Memory B cell (primary cell): ENCODE data around the gene CD164.

ENCODE experiments used
- ATAC-seq: fragments of 150-1000 bp; cut with Tn5 transposase; 2 replicates; pipeline ENCODE4 v1.10.0; 2021; ENCODE audit warnings: low read depth, mild to moderate bottlenecking, moderate library complexity
- DNase-seq, 2 donors: peaks; one replicate each; pipeline ENCODE4 v3.0.0; 2022; ENCODE audit warnings: low spot score in 2 of 2
- H3K27ac Mint-ChIP-seq: one replicate; pipeline ENCODE4 v1.8.0; 2022; ENCODE audit warnings: mild to moderate bottlenecking, moderate library complexity, mixed read lengths
- H3K27me3 Mint-ChIP-seq: one replicate; pipeline ENCODE4 v1.8.0; 2022; ENCODE audit warnings: mixed read lengths
- H3K36me3 Mint-ChIP-seq: one replicate; pipeline ENCODE4 v1.8.0; 2022; ENCODE audit warnings: mild to moderate bottlenecking, mixed read lengths
- H3K4me1 Mint-ChIP-seq: one replicate; pipeline ENCODE4 v1.8.0; 2022; ENCODE audit warnings: mixed read lengths
- H3K4me3 Mint-ChIP-seq: one replicate; pipeline ENCODE4 v1.8.0; 2022; ENCODE audit warnings: mild to moderate bottlenecking, moderate library complexity, mixed read lengths
- H3K9me3 Mint-ChIP-seq: one replicate; pipeline ENCODE4 v1.8.0; 2022; ENCODE audit warnings: mixed read lengths

CD164 gene

GRCh38 chr6:109323241-109323640, 59.0 kb downstream of the CD164 start:
- ATAC-seq (no peak), DNase-seq (no peak)
- Mint-ChIP-seq H3K4me1 (peaks cover 15% of the 10 kb centered on the region), H3K4me3 (no peak overlapping the region), H3K9me3 (no peaks in the 10 kb centered on the region), H3K36me3 (no peaks in the 10 kb centered on the region), H3K27me3 (no peaks in the 10 kb centered on the region), H3K27ac (no peak overlapping the region)

- Mint-ChIP-seq H3K27ac (no peak overlapping the region), H3K4me3 (no peak overlapping the region), H3K4me1 (peaks cover 15% of the 10 kb centered on the region), H3K27me3 (no peaks in the 10 kb centered on the region), H3K36me3 (no peaks in the 10 kb centered on the region), H3K9me3 (no peaks in the 10 kb centered on the region)
- DNase-seq = no peak
- ATAC-seq = peak; percentile 67
These were observed 59.4 kb downstream of the CD164 start for GRCh38 chr6:109322825-109323224.

- ATAC-seq (no peak), DNase-seq (no peak)
- Mint-ChIP-seq H3K4me3 (no peak overlapping the region), H3K9me3 (no peaks in the 10 kb centered on the region), H3K4me1 (peaks cover 15% of the 10 kb centered on the region), H3K27ac (no peak overlapping the region), H3K36me3 (no peaks in the 10 kb centered on the region), H3K27me3 (no peaks in the 10 kb centered on the region)
These were observed 60.5 kb downstream of the CD164 start for GRCh38 chr6:109321752-109322151.

GRCh38 chr6:109320072-109320471, 62.2 kb downstream of the CD164 start:
- H3K4me1 Mint-ChIP-seq = peaks cover 15% of the 10 kb centered on the region
- H3K4me3 Mint-ChIP-seq = no peak overlapping the region
- no peak overlapping the region for H3K27ac Mint-ChIP-seq
- H3K27me3 Mint-ChIP-seq = no peaks in the 10 kb centered on the region
- ATAC-seq = no peak
- no peaks in the 10 kb centered on the region for H3K9me3 Mint-ChIP-seq
- DNase-seq = no peak
- no peaks in the 10 kb centered on the region for H3K36me3 Mint-ChIP-seq

- Mint-ChIP-seq H3K36me3 (no peaks in the 10 kb centered on the region), H3K27ac (no peak overlapping the region), H3K4me1 (peaks cover 15% of the 10 kb centered on the region), H3K4me3 (no peak overlapping the region), H3K27me3 (no peaks in the 10 kb centered on the region), H3K9me3 (no peaks in the 10 kb centered on the region)
- DNase-seq = no peak
- ATAC-seq = no peak
These were observed 63.9 kb downstream of the CD164 start for GRCh38 chr6:109318328-109318876.

- H3K4me3 Mint-ChIP-seq = no peak overlapping the region
- no peak overlapping the region for H3K27ac Mint-ChIP-seq
- no peak for DNase-seq
- H3K9me3 Mint-ChIP-seq = no peaks in the 10 kb centered on the region
- peaks cover 4% of the 10 kb centered on the region for H3K4me1 Mint-ChIP-seq
- no peak for ATAC-seq
- H3K27me3 Mint-ChIP-seq = no peaks in the 10 kb centered on the region
- no peaks in the 10 kb centered on the region for H3K36me3 Mint-ChIP-seq
These were observed 65.4 kb downstream of the CD164 start for GRCh38 chr6:109316909-109317308.
